Measurements from ENCODE around the gene ABHD11. TPM values are rescaled to one million over a fixed set of nuclear protein-coding genes. Genes with fewer than 3 reads are reported as not detected.

The ABHD11 gene
- total RNA-seq, 2 experiments from 2014 or later, result 8.5 to 11.5 TPM

DNA sequence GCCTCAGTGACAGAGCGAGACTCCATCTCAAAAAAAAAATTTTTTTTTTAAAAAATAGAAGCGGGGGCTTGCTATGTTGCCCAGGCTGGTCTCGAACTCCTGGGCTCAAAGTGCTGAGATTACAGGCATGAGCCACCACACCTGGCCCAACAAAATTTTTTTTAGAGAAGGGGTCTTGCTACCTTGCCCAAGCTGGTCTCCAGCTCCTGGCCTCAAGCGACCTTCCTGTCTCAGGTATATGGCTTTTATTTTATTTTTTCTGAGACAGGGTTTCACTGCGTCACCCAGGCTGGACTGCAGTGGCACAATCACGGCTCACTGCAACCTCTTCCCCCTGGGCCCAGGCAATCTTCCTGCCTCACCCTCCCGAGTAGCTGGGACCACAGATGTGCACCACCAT is 1.6 kb upstream of the ABHD11 start:
- peaks cover 4% of the 10 kb centered on the region for H3K36me3 Mint-ChIP-seq (ENCODE audit: low read depth)
- no peak overlapping the region for H3K4me3 ChIP-seq (ENCODE audit: low read length)
- TF ChIP-seq, protein P1, sequence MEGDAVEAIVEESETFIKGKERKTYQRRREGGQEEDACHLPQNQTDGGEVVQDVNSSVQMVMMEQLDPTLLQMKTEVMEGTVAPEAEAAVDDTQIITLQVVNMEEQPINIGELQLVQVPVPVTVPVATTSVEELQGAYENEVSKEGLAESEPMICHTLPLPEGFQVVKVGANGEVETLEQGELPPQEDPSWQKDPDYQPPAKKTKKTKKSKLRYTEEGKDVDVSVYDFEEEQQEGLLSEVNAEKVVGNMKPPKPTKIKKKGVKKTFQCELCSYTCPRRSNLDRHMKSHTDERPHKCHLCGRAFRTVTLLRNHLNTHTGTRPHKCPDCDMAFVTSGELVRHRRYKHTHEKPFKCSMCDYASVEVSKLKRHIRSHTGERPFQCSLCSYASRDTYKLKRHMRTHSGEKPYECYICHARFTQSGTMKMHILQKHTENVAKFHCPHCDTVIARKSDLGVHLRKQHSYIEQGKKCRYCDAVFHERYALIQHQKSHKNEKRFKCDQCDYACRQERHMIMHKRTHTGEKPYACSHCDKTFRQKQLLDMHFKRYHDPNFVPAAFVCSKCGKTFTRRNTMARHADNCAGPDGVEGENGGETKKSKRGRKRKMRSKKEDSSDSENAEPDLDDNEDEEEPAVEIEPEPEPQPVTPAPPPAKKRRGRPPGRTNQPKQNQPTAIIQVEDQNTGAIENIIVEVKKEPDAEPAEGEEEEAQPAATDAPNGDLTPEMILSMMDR (IDR thresholded peaks at IDR 0.05), result no peak
- H3K36me3 ChIP-seq (ENCODE audit: insufficient read depth, low read length), result peaks cover 13% of the 10 kb centered on the region
- peak overlapping the region; percentile 55 for H3K27ac Mint-ChIP-seq
- DNase-seq (no peak), ATAC-seq (ENCODE audit: poor library complexity) (no peak)
- intact Hi-C loops (cut with DNase I, micrococcal nuclease), result loop anchor here in 1 of 2 experiments (2.0 kb wide), 1 partner anchor 103 kb away; the partner anchor contains the start of gene METTL27
- peaks cover 21% of the 10 kb centered on the region for H3K4me1 ChIP-seq (ENCODE audit: insufficient read depth, low read length)
- no peaks in the 10 kb centered on the region for H3K9me3 ChIP-seq (ENCODE audit: control insufficient read depth in 1 of 2, insufficient read depth in 1 of 2, low read length in 2 of 2)
- no peaks in the 10 kb centered on the region for H3K27me3 Mint-ChIP-seq
- POLR2A ChIA-PET, result interaction anchor here (0.8 to 2.6 kb wide), 2 partner anchors 162 to 218 kb away, joined by 3 to 13 read pairs; partner anchors contain the start of genes BAZ1B and TBL2
- H3K4me3 Mint-ChIP-seq, result peak overlapping the region; percentile 54
- no peak overlapping the region for H3K27ac ChIP-seq (ENCODE audit: low read depth in 1 of 2, low read length in 2 of 2)
- H3K27me3 ChIP-seq (ENCODE audit: control insufficient read depth in 1 of 2, insufficient read depth in 2 of 2, low read length in 2 of 2), result no peaks in the 10 kb centered on the region
- CTCF ChIA-PET, result interaction anchor here (0.7 to 1.0 kb wide), 2 partner anchors 15 to 161 kb away, joined by 3 read pairs; no protein-coding TSS in a partner anchor
- peaks cover 11% of the 10 kb centered on the region for H3K4me1 Mint-ChIP-seq (ENCODE audit: low read depth)
- no peaks in the 10 kb centered on the region for H3K9me3 Mint-ChIP-seq

DNA sequence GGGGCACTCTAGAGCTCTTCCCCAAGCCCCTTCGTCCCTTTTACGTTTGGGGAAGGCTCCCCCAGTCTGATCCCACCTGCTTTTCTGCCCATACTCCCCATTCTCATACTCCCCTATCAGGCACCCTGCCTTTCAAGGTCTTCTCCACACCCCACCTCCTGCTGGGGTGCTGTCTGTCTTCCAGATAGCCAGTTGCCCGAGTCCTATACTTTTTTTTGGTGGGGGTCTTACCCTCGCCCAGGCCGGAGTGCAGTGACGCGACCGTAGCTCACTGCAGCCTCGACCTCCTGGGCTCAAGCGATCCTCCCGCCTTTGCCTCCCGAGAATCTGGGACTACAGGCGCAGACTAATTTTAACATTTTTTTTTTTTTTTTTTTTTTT is 775 bp upstream of the ABHD11 start:
- peak overlapping the region; percentile 94 for H3K4me3 Mint-ChIP-seq
- H3K9me3 Mint-ChIP-seq, result no peaks in the 10 kb centered on the region
- Histone ChIP-seq H3K27me3 (ENCODE audit: control insufficient read depth in 1 of 2, insufficient read depth in 2 of 2, low read length in 2 of 2) (no peaks in the 10 kb centered on the region), H3K4me3 (ENCODE audit: low read length) (peak overlapping the region; percentile 86), H3K4me1 (ENCODE audit: insufficient read depth, low read length) (peaks cover 29% of the 10 kb centered on the region), H3K9me3 (ENCODE audit: control insufficient read depth in 1 of 2, insufficient read depth in 1 of 2, low read length in 2 of 2) (peaks cover 0 to 5% of the 10 kb centered on the region in 2 experiments), H3K27ac (ENCODE audit: low read depth in 1 of 2, low read length in 2 of 2) (peak overlapping the region; percentile 69 to 85), H3K36me3 (ENCODE audit: insufficient read depth, low read length) (peaks cover 13% of the 10 kb centered on the region)
- DNase-seq (no peak), ATAC-seq (ENCODE audit: poor library complexity) (no peak)
- H3K27ac Mint-ChIP-seq, result peak overlapping the region; percentile 92
- H3K36me3 Mint-ChIP-seq (ENCODE audit: low read depth), result peaks cover 4% of the 10 kb centered on the region
- TF ChIP-seq, protein P1 (IDR thresholded peaks at IDR 0.05), result no peak
- intact Hi-C loops (cut with DNase I, micrococcal nuclease), result loop anchor here (2.0 to 10.0 kb wide), 8 partner anchors 21 to 915 kb away; partner anchors contain the start of genes BAZ1B (in 1 of the 2), EIF4H (in 1 of the 2), LIMK1 (in 1 of the 2) and STX1A (in 1 of the 2)
- no peaks in the 10 kb centered on the region for H3K27me3 Mint-ChIP-seq
- H3K4me1 Mint-ChIP-seq (ENCODE audit: low read depth), result peaks cover 17% of the 10 kb centered on the region
- CTCF ChIA-PET, result interaction anchor here (0.7 to 2.3 kb wide), 3 partner anchors 116 to 160 kb away, joined by 3 to 9 read pairs (median 4); no protein-coding TSS in a partner anchor
- POLR2A ChIA-PET, result interaction anchor here (1.4 to 2.6 kb wide), 7 partner anchors 20 to 217 kb away, joined by 5 to 14 read pairs (median 8); partner anchors contain the start of genes BAZ1B, BCL7B, METTL27 and STX1A

GRCh38 chr7:73738220-73738611 is 386 bp downstream of the ABHD11 start:
- TF ChIP-seq, protein P1 (IDR thresholded peaks at IDR 0.05), result no peak

More at GRCh38 chr7:73738220-73738611, 386 bp downstream of the ABHD11 start:
- CTCF ChIA-PET, result interaction anchor here (0.9 to 2.3 kb wide), 3 partner anchors 13 to 131 kb away, joined by 3 to 9 read pairs (median 4); no protein-coding TSS in a partner anchor
- ATAC-seq (ENCODE audit: poor library complexity) (no peak), DNase-seq (peak; percentile 43 to 81 (median 58))
- H3K9me3 Mint-ChIP-seq, result no peaks in the 10 kb centered on the region
- H3K4me3 Mint-ChIP-seq, result peak overlapping the region; percentile 94
- peak overlapping the region; percentile 92 for H3K27ac Mint-ChIP-seq
- Histone ChIP-seq H3K36me3 (ENCODE audit: insufficient read depth, low read length) (peaks cover 13% of the 10 kb centered on the region), H3K27ac (ENCODE audit: low read depth in 1 of 2, low read length in 2 of 2) (peak overlapping the region; percentile 18 to 85), H3K9me3 (ENCODE audit: control insufficient read depth in 1 of 2, insufficient read depth in 1 of 2, low read length in 2 of 2) (peaks cover 0 to 5% of the 10 kb centered on the region in 2 experiments), H3K4me3 (ENCODE audit: low read length) (peak overlapping the region; percentile 86), H3K4me1 (ENCODE audit: insufficient read depth, low read length) (peaks cover 29% of the 10 kb centered on the region), H3K27me3 (ENCODE audit: control insufficient read depth in 1 of 2, insufficient read depth in 2 of 2, low read length in 2 of 2) (no peaks in the 10 kb centered on the region)
- POLR2A ChIA-PET, result interaction anchor here (0.6 to 2.6 kb wide), 13 partner anchors 10 to 216 kb away, joined by 3 to 14 read pairs (median 5); partner anchors contain the start of genes BAZ1B, BCL7B, METTL27 and STX1A
- peaks cover 17% of the 10 kb centered on the region for H3K4me1 Mint-ChIP-seq (ENCODE audit: low read depth)
- intact Hi-C loops (cut with DNase I, micrococcal nuclease), result loop anchor here (1.0 to 10.0 kb wide), 10 partner anchors 18 to 913 kb away; partner anchors contain the start of genes VPS37D (in 2 of the 2), BAZ1B (in 1 of the 2), EIF4H (in 1 of the 2) and LIMK1 (in 1 of the 2)
- H3K36me3 Mint-ChIP-seq (ENCODE audit: low read depth), result peaks cover 4% of the 10 kb centered on the region
- no peaks in the 10 kb centered on the region for H3K27me3 Mint-ChIP-seq
